Ovary (tissue), 3 donors: ENCODE data around the gene THSD4.

Experiments used
- CTCF ChIP-seq, 3 donors: fragments of 450-650 bp in 2 of 3; fragments of 200-600 bp in 1 of 3; IDR thresholded peaks; one replicate each; pipeline versions ENCODE4 v1.5.1 to v1.8.0; 2016 to 2022; ENCODE audit warnings: antibody characterized with exemption in 3 of 3, mild to moderate bottlenecking in 1 of 3
- EP300 ChIP-seq: sonication (generic); formaldehyde crosslinking; IDR thresholded peaks from one replicate; pipeline ENCODE4 v1.6.1; 2017; ENCODE audit warnings: antibody characterized with exemption
- POLR2A ChIP-seq: fragments of 450-650 bp; IDR thresholded peaks from one replicate; pipeline ENCODE4 v1.6.1; 2017; ENCODE audit warnings: antibody characterized with exemption, mild to moderate bottlenecking, moderate library complexity
- donor health status: DM: no; HTN: no; CAD: no.

- TF ChIP-seq CTCF (IDR thresholded peaks at IDR 0.05): no peak
- no peak for TF ChIP-seq EP300
- TF ChIP-seq POLR2A: no peak
Measured at GRCh38 chr15:71252044-71252739, 136.9 kb downstream of the THSD4 start.
